ENCODE results near the gene OCIAD1. TPM values are rescaled to one million over a fixed set of nuclear protein-coding genes. Genes with fewer than 3 reads are reported as not detected.
"Not testable (repeated sequence)": the region's sequence is repeated elsewhere in the genome, so short reads cannot be mapped to it uniquely, and the experiment has no call there.

Gene OCIAD1
- total RNA-seq, 1 donor: 78.2 TPM

DNA sequence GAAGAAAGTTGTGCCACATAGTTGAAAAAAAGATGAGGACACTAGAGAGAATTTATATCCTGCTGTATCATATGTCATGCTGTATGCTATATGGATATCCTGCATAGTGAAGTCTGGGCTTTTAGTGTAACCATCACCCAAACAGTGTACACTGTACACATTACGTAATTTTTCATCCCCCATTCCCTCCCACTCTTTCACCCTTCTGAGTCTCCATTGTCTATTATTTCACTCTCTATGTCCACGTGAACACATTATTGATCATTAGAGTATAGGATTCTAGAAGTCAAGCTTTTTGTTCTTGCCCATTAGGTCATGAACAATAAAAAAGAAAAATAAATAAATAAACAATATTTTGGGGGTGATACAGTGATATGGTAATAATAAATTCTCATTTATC is 32.8 kb upstream of the OCIAD1 start:
- no peaks in the 10 kb centered on the region for H3K79me2 ChIP-seq (ENCODE audit: insufficient read depth, low read length)
- no peaks in the 10 kb centered on the region for H3K27me3 ChIP-seq (ENCODE audit: insufficient read depth, low read length)
- no peaks in the 10 kb centered on the region for H3K9me3 ChIP-seq (ENCODE audit: low read depth, low read length)
- no peak overlapping the region for H3K4me2 ChIP-seq (ENCODE audit: insufficient read depth, low read length)
- peaks cover 5% of the 10 kb centered on the region for H3K4me1 ChIP-seq (ENCODE audit: insufficient read depth, low read length)
- H2AFZ ChIP-seq (ENCODE audit: low read length): no peak overlapping the region
- no peak for DNase-seq (ENCODE audit: insufficient read length, low spot score, missing footprints)
- H3K4me3 ChIP-seq (ENCODE audit: insufficient read depth, low read length): no peak overlapping the region
- H3K27ac ChIP-seq (ENCODE audit: low read depth, low read length): no peak overlapping the region
- H3K36me3 ChIP-seq (ENCODE audit: insufficient read depth, low read length): no peaks in the 10 kb centered on the region
- H4K20me1 ChIP-seq (ENCODE audit: insufficient read depth, low read length): no peaks in the 10 kb centered on the region
- no peak for TF ChIP-seq CTCF (IDR thresholded peaks at IDR 0.05; ENCODE audit: extremely low read depth, low read depth, low read length)

DNA sequence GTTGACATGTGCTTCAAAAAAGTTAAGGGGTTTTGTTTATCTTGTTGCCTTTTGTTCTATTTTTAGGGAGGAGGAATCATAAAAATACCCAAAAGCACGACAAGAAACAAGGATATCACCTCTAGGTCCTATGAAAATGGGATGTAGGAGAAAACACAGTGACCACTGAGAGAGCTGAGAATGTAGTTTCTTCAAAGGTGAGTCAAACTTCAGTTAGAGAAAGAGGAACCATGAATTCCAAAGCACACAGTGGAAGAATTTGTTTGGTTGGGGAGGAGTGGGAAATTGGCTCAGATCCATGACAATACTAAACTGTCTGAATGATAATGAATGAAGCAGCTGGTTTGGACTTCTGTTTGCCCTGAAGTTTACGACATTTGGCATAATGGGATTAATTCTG is 31.7 kb upstream of the OCIAD1 start:
- Histone ChIP-seq H3K79me2 (ENCODE audit: insufficient read depth, low read length) (no peaks in the 10 kb centered on the region), H3K4me1 (ENCODE audit: insufficient read depth, low read length) (peaks cover 5% of the 10 kb centered on the region), H3K4me3 (ENCODE audit: insufficient read depth, low read length) (no peak overlapping the region), H3K9me3 (ENCODE audit: low read depth, low read length) (no peaks in the 10 kb centered on the region), H3K36me3 (ENCODE audit: insufficient read depth, low read length) (no peaks in the 10 kb centered on the region), H3K27ac (ENCODE audit: low read depth, low read length) (no peak overlapping the region), H3K4me2 (ENCODE audit: insufficient read depth, low read length) (no peak overlapping the region), H2AFZ (ENCODE audit: low read length) (no peak overlapping the region), H3K27me3 (ENCODE audit: insufficient read depth, low read length) (no peaks in the 10 kb centered on the region), H4K20me1 (ENCODE audit: insufficient read depth, low read length) (no peaks in the 10 kb centered on the region)
- no peak for DNase-seq (ENCODE audit: insufficient read length, low spot score, missing footprints)
- TF ChIP-seq CTCF (IDR thresholded peaks at IDR 0.05; ENCODE audit: extremely low read depth, low read depth, low read length): no peak

DNA sequence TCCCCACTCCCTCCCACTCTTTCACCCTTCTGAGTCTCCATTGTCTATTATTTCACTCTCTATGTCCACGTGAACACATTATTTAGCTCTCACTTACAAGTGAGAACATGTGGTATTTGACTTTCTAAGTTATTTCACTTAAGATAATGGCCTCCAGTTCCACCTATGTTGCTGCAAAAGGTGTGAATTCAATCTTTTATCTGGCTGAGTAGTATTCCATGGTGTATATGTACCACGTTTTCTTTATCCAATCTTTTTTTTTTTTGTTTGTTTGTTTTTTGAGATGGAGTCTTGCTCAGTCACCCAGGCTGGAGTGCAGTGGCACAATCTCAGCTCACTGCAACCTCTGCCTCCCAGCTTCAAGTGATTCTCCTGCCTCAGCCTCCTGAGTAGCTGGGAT is 30.7 kb upstream of the OCIAD1 start:
- H3K4me1 ChIP-seq (ENCODE audit: insufficient read depth, low read length); H3K27ac ChIP-seq (ENCODE audit: low read depth, low read length); H3K9me3 ChIP-seq (ENCODE audit: low read depth, low read length); H3K4me3 ChIP-seq (ENCODE audit: insufficient read depth, low read length); H3K27me3 ChIP-seq (ENCODE audit: insufficient read depth, low read length); H3K4me2 ChIP-seq (ENCODE audit: insufficient read depth, low read length); H3K79me2 ChIP-seq (ENCODE audit: insufficient read depth, low read length); DNase-seq (ENCODE audit: insufficient read length, low spot score, missing footprints); H2AFZ ChIP-seq (ENCODE audit: low read length); H4K20me1 ChIP-seq (ENCODE audit: insufficient read depth, low read length); H3K36me3 ChIP-seq (ENCODE audit: insufficient read depth, low read length): not testable (repeated sequence)

- H3K9me3 ChIP-seq (ENCODE audit: low read depth, low read length): no peaks in the 10 kb centered on the region
- no peaks in the 10 kb centered on the region for H3K27me3 ChIP-seq (ENCODE audit: insufficient read depth, low read length)
- no peaks in the 10 kb centered on the region for H3K79me2 ChIP-seq (ENCODE audit: insufficient read depth, low read length)
- H3K4me2 ChIP-seq (ENCODE audit: insufficient read depth, low read length): no peak overlapping the region
- no peaks in the 10 kb centered on the region for H4K20me1 ChIP-seq (ENCODE audit: insufficient read depth, low read length)
- H3K4me3 ChIP-seq (ENCODE audit: insufficient read depth, low read length): no peak overlapping the region
- H3K36me3 ChIP-seq (ENCODE audit: insufficient read depth, low read length): no peaks in the 10 kb centered on the region
- H3K27ac ChIP-seq (ENCODE audit: low read depth, low read length): no peak overlapping the region
- no peak for TF ChIP-seq CTCF (IDR thresholded peaks at IDR 0.05; ENCODE audit: extremely low read depth, low read depth, low read length)
- DNase-seq (ENCODE audit: insufficient read length, low spot score, missing footprints): no peak
- H3K4me1 ChIP-seq (ENCODE audit: insufficient read depth, low read length): peaks cover 5% of the 10 kb centered on the region
- no peak overlapping the region for H2AFZ ChIP-seq (ENCODE audit: low read length)
Measured at GRCh38 chr4:48801016-48801715, 29.7 kb upstream of the OCIAD1 start.

All from osteoblast (primary cell).